Prostate gland (tissue), 2 donors: ENCODE measurements around the gene TRIM26.

Experiments
- CTCF ChIP-seq, 4 experiments: fragments of 200-600 bp in 2 of 4; fragments of 450-650 bp in 2 of 4; sonication (generic) in 2 of 4; IDR thresholded peaks; 1 replicate in 3 of 4; 2 replicates in 1 of 4; pipeline ENCODE4 v1.5.1; 2016 to 2019; ENCODE audit warnings: antibody characterized with exemption in 4 of 4, mild to moderate bottlenecking in 2 of 4, moderate library complexity in 2 of 4
- POLR2A ChIP-seq: fragments of 450-650 bp; IDR thresholded peaks from one replicate; pipeline ENCODE4 v1.6.1; 2016; ENCODE audit warnings: antibody characterized with exemption, mild to moderate bottlenecking
- POLR2AphosphoS5 ChIP-seq: sonication (generic); formaldehyde crosslinking; IDR thresholded peaks from one replicate; pipeline ENCODE4 v1.6.1; 2017; ENCODE audit warnings: antibody characterized with exemption

GRCh38 chr6:30155520-30156261, 57.5 kb downstream of the TRIM26 start:
- TF ChIP-seq CTCF (IDR thresholded peaks at IDR 0.05) = no peak
- TF ChIP-seq POLR2AphosphoS5 = no peak
- TF ChIP-seq POLR2A = no peak
